Peyer's patch (tissue), 4 donors: ENCODE data around the gene PCSK5. TPM values are rescaled to one million over a fixed set of nuclear protein-coding genes. Genes with fewer than 3 reads are reported as not detected.

Source experiments
- DNase-seq, 3 donors: peaks; one replicate each; pipeline ENCODE4 v3.0.0-alpha.2; 2017 to 2019
- H3K27ac ChIP-seq, 4 donors: fragments of 200-600 bp; sonication (generic); one replicate each; pipeline ENCODE4 v1.5.1; 2016 to 2019
- H3K27me3 ChIP-seq, 2 donors: fragments of 200-600 bp; sonication (generic); one replicate each; pipeline ENCODE4 v1.5.1; 2019
- H3K36me3 ChIP-seq, 3 donors: fragments of 200-600 bp; sonication (generic); one replicate each; pipeline ENCODE4 v1.5.1; 2016 to 2019
- H3K4me1 ChIP-seq, 4 donors: fragments of 200-600 bp; sonication (generic); one replicate each; pipeline ENCODE4 v1.5.1; 2016 to 2019
- H3K4me3 ChIP-seq, 4 donors: fragments of 200-600 bp; sonication (generic); 1 replicate in 3 of 4; 2 replicates in 1 of 4; pipeline ENCODE4 v1.5.1; 2016 to 2019; ENCODE audit warnings: mild to moderate bottlenecking in 1 of 4
- H3K9me3 ChIP-seq, 4 donors: fragments of 200-600 bp; sonication (generic); one replicate each; pipeline ENCODE4 v1.5.1; 2016 to 2019; ENCODE audit warnings: mild to moderate bottlenecking in 1 of 4
- POLR2A ChIP-seq, 2 donors: fragments of 450-650 bp; IDR thresholded peaks; one replicate each; pipeline ENCODE4 v1.5.1; 2017; ENCODE audit warnings: antibody characterized with exemption in 2 of 2, mild to moderate bottlenecking in 2 of 2, moderate library complexity in 2 of 2
- total RNA-seq, 4 donors: library from RNA; depleted of rRNA; stranded (reverse); fragments of >200 nt; gene quantifications; one replicate each; pipeline ENCODE4 v1.1.0, GENCODE V29; 2016
- TF ChIP-seq, protein P1 (sequence below), 6 experiments: fragments of 450-650 bp in 4 of 6; fragments of 200-600 bp in 2 of 6; sonication (generic) in 1 of 6; IDR thresholded peaks; one replicate each; pipeline ENCODE4 v1.5.1; 2017 to 2019; ENCODE audit warnings: antibody characterized with exemption in 6 of 6, mild to moderate bottlenecking in 3 of 6, moderate library complexity in 1 of 6

Gene PCSK5
- total RNA-seq, 4 donors from 2014 or later, result 77.6 to 488 (median 411) TPM

DNA sequence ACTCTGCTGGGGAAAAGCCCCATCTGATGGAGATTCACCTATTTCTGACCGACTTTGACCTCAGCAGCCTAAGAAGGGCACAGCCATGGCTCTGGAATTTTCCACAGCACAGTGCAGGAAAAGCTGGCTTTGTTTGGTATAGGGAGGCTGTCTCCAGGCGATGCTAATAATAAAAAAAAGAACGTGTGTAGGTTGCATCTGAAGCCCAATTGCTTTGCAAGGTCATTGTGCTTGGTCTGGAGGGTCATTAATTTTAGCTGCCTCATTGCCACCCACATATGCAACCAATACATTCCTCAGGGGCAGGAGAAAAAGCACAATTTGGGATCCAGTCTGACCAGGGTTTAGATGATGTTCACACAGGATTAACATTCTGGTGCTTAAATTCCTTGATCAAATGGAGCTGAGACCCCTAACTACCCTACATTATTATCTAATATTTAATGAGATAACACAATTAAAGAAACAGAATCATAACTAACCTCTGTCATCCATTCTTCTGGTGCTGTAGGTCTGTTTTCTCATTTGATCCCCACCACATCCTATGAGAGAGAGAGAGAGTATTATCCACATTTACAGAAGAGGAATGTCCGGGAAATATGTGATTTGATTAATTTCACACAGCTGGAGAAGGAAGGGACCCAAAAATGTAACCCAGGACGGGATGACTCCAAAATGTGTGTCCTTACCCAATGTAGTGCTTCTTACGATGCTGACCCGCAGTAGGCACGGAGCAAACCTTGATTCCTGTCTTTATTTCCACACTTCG lies 327.8 kb downstream of the PCSK5 start:
- no peaks in the 10 kb centered on the region for H3K36me3 ChIP-seq
- no peaks in the 10 kb centered on the region for H3K4me1 ChIP-seq
- no peak for TF ChIP-seq POLR2A (IDR thresholded peaks at IDR 0.05)
- TF ChIP-seq, protein P1, sequence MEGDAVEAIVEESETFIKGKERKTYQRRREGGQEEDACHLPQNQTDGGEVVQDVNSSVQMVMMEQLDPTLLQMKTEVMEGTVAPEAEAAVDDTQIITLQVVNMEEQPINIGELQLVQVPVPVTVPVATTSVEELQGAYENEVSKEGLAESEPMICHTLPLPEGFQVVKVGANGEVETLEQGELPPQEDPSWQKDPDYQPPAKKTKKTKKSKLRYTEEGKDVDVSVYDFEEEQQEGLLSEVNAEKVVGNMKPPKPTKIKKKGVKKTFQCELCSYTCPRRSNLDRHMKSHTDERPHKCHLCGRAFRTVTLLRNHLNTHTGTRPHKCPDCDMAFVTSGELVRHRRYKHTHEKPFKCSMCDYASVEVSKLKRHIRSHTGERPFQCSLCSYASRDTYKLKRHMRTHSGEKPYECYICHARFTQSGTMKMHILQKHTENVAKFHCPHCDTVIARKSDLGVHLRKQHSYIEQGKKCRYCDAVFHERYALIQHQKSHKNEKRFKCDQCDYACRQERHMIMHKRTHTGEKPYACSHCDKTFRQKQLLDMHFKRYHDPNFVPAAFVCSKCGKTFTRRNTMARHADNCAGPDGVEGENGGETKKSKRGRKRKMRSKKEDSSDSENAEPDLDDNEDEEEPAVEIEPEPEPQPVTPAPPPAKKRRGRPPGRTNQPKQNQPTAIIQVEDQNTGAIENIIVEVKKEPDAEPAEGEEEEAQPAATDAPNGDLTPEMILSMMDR (IDR thresholded peaks at IDR 0.05), result no peak
- no peaks in the 10 kb centered on the region for H3K27me3 ChIP-seq
- no peaks in the 10 kb centered on the region for H3K9me3 ChIP-seq
- DNase-seq, result no peak
- no peak overlapping the region for H3K27ac ChIP-seq
- H3K4me3 ChIP-seq, result no peak overlapping the region

DNA sequence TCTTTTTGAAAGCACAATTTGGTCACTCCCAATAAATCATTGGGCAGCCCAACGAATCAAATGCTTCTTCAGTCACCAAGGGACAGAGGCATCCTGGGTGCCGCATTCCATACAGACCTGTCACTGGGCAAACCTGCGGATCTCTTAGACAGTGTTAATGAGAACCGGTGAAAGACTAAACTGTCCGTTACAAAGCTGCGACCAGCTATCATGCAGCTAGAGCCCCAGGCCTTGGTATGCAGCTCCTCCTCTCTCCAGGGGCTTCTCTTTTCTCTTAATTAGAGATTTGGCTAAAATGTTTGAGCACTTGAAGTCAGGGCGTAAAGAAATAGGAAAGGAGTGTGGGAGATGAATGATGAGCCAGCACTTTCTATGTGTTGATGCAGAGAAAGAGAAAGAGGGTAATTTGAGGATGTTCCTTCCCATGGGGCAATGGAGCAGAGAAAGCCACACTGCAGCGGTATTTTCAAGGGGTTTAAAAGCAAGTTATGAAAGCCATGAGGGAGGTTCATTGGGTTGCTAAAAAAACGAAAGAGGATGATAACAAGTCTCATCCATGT lies 328.5 kb downstream of the PCSK5 start:
- no peaks in the 10 kb centered on the region for H3K27me3 ChIP-seq
- no peaks in the 10 kb centered on the region for H3K4me1 ChIP-seq
- no peak for TF ChIP-seq POLR2A (IDR thresholded peaks at IDR 0.05)
- TF ChIP-seq, protein P1 (IDR thresholded peaks at IDR 0.05), result no peak
- H3K27ac ChIP-seq, result no peak overlapping the region
- DNase-seq, result no peak
- no peak overlapping the region for H3K4me3 ChIP-seq
- H3K9me3 ChIP-seq, result no peaks in the 10 kb centered on the region
- H3K36me3 ChIP-seq, result no peaks in the 10 kb centered on the region

GRCh38 chr9:76219560-76220151 lies 329.2 kb downstream of the PCSK5 start:
- no peak for DNase-seq
- H3K4me1 ChIP-seq, result no peaks in the 10 kb centered on the region
- H3K9me3 ChIP-seq, result no peaks in the 10 kb centered on the region
- no peak overlapping the region for H3K27ac ChIP-seq
- no peaks in the 10 kb centered on the region for H3K27me3 ChIP-seq
- no peak overlapping the region for H3K4me3 ChIP-seq
- H3K36me3 ChIP-seq, result no peaks in the 10 kb centered on the region
- TF ChIP-seq, protein P1 (IDR thresholded peaks at IDR 0.05), result no peak
- no peak for TF ChIP-seq POLR2A (IDR thresholded peaks at IDR 0.05)

- H3K4me3 ChIP-seq, result no peak overlapping the region
- H3K27ac ChIP-seq, result no peak overlapping the region
- no peak for DNase-seq
- no peaks in the 10 kb centered on the region for H3K4me1 ChIP-seq
- no peaks in the 10 kb centered on the region for H3K36me3 ChIP-seq
- no peaks in the 10 kb centered on the region for H3K9me3 ChIP-seq
- TF ChIP-seq, protein P1 (IDR thresholded peaks at IDR 0.05), result no peak
- TF ChIP-seq POLR2A (IDR thresholded peaks at IDR 0.05), result no peak
- H3K27me3 ChIP-seq, result no peaks in the 10 kb centered on the region
Measured at GRCh38 chr9:76221423-76221822, 330.9 kb downstream of the PCSK5 start.

GRCh38 chr9:76223749-76224340 lies 333.4 kb downstream of the PCSK5 start:
- DNase-seq, result no peak
- Histone ChIP-seq H3K27ac (peak overlapping the region in 2 of 4 donors; percentile 15 to 18), H3K4me1 (no peaks in the 10 kb centered on the region), H3K36me3 (peaks cover 0 to 6% (median 0%) of the 10 kb centered on the region in 3 donors), H3K27me3 (no peaks in the 10 kb centered on the region), H3K4me3 (no peak overlapping the region), H3K9me3 (no peaks in the 10 kb centered on the region)
- no peak for TF ChIP-seq POLR2A (IDR thresholded peaks at IDR 0.05)
- TF ChIP-seq, protein P1 (IDR thresholded peaks at IDR 0.05), result no peak
